ENCODE data around the gene MEST.

- TF ChIP-seq CTCF (IDR thresholded peaks at IDR 0.05) (no peak), POLR2A (IDR thresholded peaks at IDR 0.05) (no peak)
Measured at GRCh38 chr7:130500910-130501309, 9.0 kb downstream of the MEST start.
